Brain pericyte (primary cell): ENCODE data around the gene BCAS1.
"Not testable (repeated sequence)": the region's sequence is repeated elsewhere in the genome, so short reads cannot be mapped to it uniquely, and the experiment has no call there.

Source experiments
- DNase-seq: peaks from one replicate; pipeline ENCODE4 v3.0.0-alpha.2; 2012; ENCODE audit warnings: low read depth, low spot score

Gene BCAS1

GRCh38 chr20:53986037-53986650 is 84.2 kb downstream of the BCAS1 start:
- no peak for DNase-seq

GRCh38 chr20:53985150-53985518 is 85.3 kb downstream of the BCAS1 start:
- DNase-seq, result no peak

GRCh38 chr20:53984356-53985149 is 85.8 kb downstream of the BCAS1 start:
- DNase-seq, result no peak

GRCh38 chr20:53983401-53983800 is 87.0 kb downstream of the BCAS1 start:
- no peak for DNase-seq

- no peak for DNase-seq
These were observed 87.8 kb downstream of the BCAS1 start for GRCh38 chr20:53982624-53983023.

GRCh38 chr20:53981752-53982437 is 88.5 kb downstream of the BCAS1 start:
- no peak for DNase-seq

GRCh38 chr20:53981130-53981529 is 89.3 kb downstream of the BCAS1 start:
- no peak for DNase-seq

GRCh38 chr20:53980031-53980465 is 90.3 kb downstream of the BCAS1 start:
- DNase-seq, result no peak

GRCh38 chr20:53978497-53978896 is 91.9 kb downstream of the BCAS1 start:
- DNase-seq, result no peak

GRCh38 chr20:53977391-53977790 is 93.0 kb downstream of the BCAS1 start:
- no peak for DNase-seq

- DNase-seq, result no peak
These were observed 94.6 kb downstream of the BCAS1 start for GRCh38 chr20:53975761-53976160.

- DNase-seq, result no peak
These were observed 95.4 kb downstream of the BCAS1 start for GRCh38 chr20:53974785-53975555.

GRCh38 chr20:53973882-53974281 is 96.5 kb downstream of the BCAS1 start:
- DNase-seq, result not testable (repeated sequence)

- no peak for DNase-seq
These were observed 98.2 kb downstream of the BCAS1 start for GRCh38 chr20:53972179-53972578.

- no peak for DNase-seq
These were observed 99.2 kb downstream of the BCAS1 start for GRCh38 chr20:53971096-53971683.

GRCh38 chr20:53970232-53970631 is 100.2 kb downstream of the BCAS1 start:
- no peak for DNase-seq

- no peak for DNase-seq
These were observed 102.9 kb downstream of the BCAS1 start for GRCh38 chr20:53967527-53967926.

GRCh38 chr20:53966774-53967398 is 103.5 kb downstream of the BCAS1 start:
- no peak for DNase-seq

- DNase-seq, result no peak
These were observed 105.7 kb downstream of the BCAS1 start for GRCh38 chr20:53964501-53965253.

- DNase-seq, result no peak
These were observed 106.3 kb downstream of the BCAS1 start for GRCh38 chr20:53964067-53964466.
